Neural cell (in vitro differentiated cells): Measurements from ENCODE around the gene AGTRAP.

Experiments used
- EP300 ChIP-seq: fragments of 450-650 bp; conservative IDR thresholded peaks from 2 replicates; pipeline ENCODE4 v1.6.1; 2014; ENCODE audit warnings: antibody characterized with exemption, mild to moderate bottlenecking, moderate library complexity; ENCODE audit not compliant: poor library complexity, severe bottlenecking
- EZH2 ChIP-seq: fragments of 200-600, 300-800 bp; shearing (Covaris generic), sonication (generic); IDR thresholded peaks from 2 replicates; pipeline ENCODE4 v1.6.1; 2014; ENCODE audit warnings: antibody characterized with exemption, low read length, borderline replicate concordance, mild to moderate bottlenecking; ENCODE audit not compliant: insufficient read depth, poor library complexity, severe bottlenecking
- MXI1 ChIP-seq: fragments of 450-650 bp; conservative IDR thresholded peaks from 2 replicates; pipeline ENCODE4 v1.6.1; 2014; ENCODE audit warnings: antibody characterized with exemption, mild to moderate bottlenecking; ENCODE audit not compliant: poor library complexity, severe bottlenecking
- POLR2AphosphoS5 ChIP-seq: IDR thresholded peaks from 2 replicates; pipeline ENCODE4 v1.6.1; 2012
- RAD21 ChIP-seq: fragments of 450-650 bp; conservative IDR thresholded peaks from 2 replicates; pipeline ENCODE4 v1.6.1; 2014; ENCODE audit warnings: antibody characterized with exemption, mild to moderate bottlenecking, moderate library complexity
- SMC3 ChIP-seq: fragments of 450-650 bp; conservative IDR thresholded peaks from 2 replicates; pipeline ENCODE4 v1.6.1; 2014; ENCODE audit warnings: antibody characterized with exemption, mild to moderate bottlenecking, moderate library complexity; ENCODE audit not compliant: poor library complexity
- TAF1 ChIP-seq: IDR thresholded peaks from 2 replicates; pipeline ENCODE4 v1.6.1; 2012; ENCODE audit warnings: low read depth
- TF ChIP-seq, protein P1 (sequence below): fragments of 450-650 bp; IDR thresholded peaks from 2 replicates; pipeline ENCODE4 v1.5.1; 2014; ENCODE audit warnings: antibody characterized with exemption, mild to moderate bottlenecking, moderate library complexity; ENCODE audit not compliant: poor library complexity, severe bottlenecking

DNA sequence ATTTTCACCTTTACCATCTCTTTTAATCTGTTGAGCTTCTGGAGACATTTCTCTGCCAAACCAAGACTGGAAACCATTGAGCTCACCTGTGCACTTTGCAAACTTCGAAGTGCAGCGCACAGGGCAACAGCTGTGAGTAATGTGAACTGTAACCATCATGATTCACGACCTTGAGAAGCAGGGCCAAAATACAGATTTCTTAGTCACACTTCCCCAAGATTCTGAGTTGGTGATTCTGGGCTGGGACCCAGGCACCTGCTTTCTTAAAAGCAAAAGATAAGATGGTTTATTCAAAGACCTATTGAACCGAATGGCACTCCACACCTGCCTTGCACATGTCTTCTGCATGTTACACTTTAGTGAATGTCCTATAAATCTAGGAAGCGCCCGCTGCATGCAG lies 10.2 kb downstream of the AGTRAP start:
- TF ChIP-seq, protein P1, sequence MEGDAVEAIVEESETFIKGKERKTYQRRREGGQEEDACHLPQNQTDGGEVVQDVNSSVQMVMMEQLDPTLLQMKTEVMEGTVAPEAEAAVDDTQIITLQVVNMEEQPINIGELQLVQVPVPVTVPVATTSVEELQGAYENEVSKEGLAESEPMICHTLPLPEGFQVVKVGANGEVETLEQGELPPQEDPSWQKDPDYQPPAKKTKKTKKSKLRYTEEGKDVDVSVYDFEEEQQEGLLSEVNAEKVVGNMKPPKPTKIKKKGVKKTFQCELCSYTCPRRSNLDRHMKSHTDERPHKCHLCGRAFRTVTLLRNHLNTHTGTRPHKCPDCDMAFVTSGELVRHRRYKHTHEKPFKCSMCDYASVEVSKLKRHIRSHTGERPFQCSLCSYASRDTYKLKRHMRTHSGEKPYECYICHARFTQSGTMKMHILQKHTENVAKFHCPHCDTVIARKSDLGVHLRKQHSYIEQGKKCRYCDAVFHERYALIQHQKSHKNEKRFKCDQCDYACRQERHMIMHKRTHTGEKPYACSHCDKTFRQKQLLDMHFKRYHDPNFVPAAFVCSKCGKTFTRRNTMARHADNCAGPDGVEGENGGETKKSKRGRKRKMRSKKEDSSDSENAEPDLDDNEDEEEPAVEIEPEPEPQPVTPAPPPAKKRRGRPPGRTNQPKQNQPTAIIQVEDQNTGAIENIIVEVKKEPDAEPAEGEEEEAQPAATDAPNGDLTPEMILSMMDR, result no peak
- TF ChIP-seq POLR2AphosphoS5 (no peak), MXI1 (no peak), EP300 (no peak), RAD21 (no peak), EZH2 (no peak), TAF1 (no peak), SMC3 (no peak)
